ENCODE measurements around the gene TOM1. TPM values are rescaled to one million over a fixed set of nuclear protein-coding genes. Genes with fewer than 3 reads are reported as not detected.
A peak's percentile ranks its signal among the peaks of the same experiment; 100 is the strongest.

Gene TOM1
- total and polyA plus RNA-seq, 9 donors = 16.9 to 48.9 (median 39.1) TPM

DNA sequence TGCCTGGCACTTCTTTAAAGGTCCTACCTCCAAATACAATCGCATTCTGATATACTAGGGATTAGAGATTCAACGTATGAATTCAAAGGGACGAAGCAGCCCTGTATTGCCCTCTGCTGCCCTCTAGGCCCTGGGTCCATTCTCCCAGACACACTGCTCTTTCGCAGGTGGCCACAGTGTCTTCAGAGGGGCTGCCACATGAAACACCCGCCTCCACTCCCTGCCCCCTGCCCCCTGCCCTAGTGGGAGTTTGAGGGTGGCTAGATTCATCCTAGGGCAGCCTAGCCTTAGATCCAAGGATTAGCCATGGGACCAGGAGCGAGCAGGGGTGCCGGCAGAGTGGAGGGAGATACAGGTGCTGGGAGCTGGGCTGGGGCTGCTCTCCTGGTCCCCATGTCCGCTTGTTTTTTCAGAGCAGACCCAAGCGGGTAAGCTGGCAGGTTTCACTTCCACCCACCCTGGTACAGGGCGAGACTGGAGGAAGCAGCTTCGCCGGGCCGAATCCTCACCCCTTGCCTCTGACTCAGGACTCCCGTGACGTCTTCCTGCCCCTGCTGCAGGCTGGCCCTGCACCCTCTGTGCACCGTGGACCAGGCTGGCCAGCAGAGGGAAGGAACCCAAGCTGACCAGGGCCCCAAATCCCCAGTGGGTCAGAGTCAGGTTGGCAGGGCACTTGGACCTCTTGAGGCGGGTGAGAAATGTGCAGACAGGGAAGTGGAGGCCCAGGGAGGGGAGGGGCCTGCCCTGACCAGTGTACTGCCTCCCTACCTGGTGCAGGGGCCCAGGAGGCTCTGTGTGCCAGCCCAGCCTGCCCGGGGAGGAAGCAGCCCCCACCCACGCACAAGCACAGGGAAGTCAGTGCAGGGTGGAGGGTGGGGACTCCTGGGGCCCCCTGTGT, 52.8 kb downstream of the TOM1 start:
- peaks cover 9% of the 10 kb centered on the region for H3K4me1 ChIP-seq (ENCODE audit: insufficient read depth)
- H3K4me3 ChIP-seq = no peak overlapping the region
- intact Hi-C loops (cut with DNase I) = loop anchor here (5.0 to 10.0 kb wide), 5 partner anchors 72 to 712 kb away; no protein-coding TSS in a partner anchor
- H3K27me3 ChIP-seq = no peaks in the 10 kb centered on the region
- WGBS, 3 donors = 73 to 81% (median 76%) methylated on average over 16 to 19 of the region's 19 CpGs
- no peaks in the 10 kb centered on the region for H3K9me3 ChIP-seq
- no peaks in the 10 kb centered on the region for H3K36me3 ChIP-seq
- no peak for TF ChIP-seq POLR2A (IDR thresholded peaks at IDR 0.05)
- TF ChIP-seq EP300 (IDR thresholded peaks at IDR 0.05) = no peak
- H3K27ac ChIP-seq = no peak overlapping the region
- DNase-seq = peak in 1 of 5 donors; percentile 35

DNA sequence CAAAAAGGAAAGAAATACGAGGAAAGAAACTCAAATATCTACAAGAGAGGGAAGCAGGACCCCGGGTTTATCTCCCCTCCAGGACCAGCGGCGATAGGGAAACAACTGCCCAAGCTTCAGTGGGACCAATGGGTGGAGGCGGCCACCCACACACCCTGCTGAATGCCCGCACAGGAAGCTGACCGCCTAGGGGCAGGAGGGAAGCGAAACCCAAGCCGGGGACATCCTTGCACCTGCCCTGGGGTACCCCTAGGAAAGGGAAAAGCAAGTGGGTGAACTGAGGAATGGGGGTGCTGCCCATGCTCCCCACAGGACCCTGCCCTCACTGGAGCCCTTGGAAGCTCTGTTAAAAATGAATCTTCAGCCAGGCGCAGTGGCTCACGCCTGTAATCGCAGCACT, 53.6 kb downstream of the TOM1 start:
- no peaks in the 10 kb centered on the region for H3K9me3 ChIP-seq
- H3K36me3 ChIP-seq = no peaks in the 10 kb centered on the region
- H3K4me3 ChIP-seq = no peak overlapping the region
- 65 to 78% (median 72%) methylated on average over 12 of the region's 12 CpGs for WGBS, 3 donors
- H3K27ac ChIP-seq = no peak overlapping the region
- intact Hi-C loops (cut with DNase I) = loop anchor here (5.0 to 10.0 kb wide), 5 partner anchors 71 to 711 kb away; no protein-coding TSS in a partner anchor
- no peaks in the 10 kb centered on the region for H3K27me3 ChIP-seq
- TF ChIP-seq POLR2A (IDR thresholded peaks at IDR 0.05) = no peak
- TF ChIP-seq EP300 (IDR thresholded peaks at IDR 0.05) = no peak
- TF ChIP-seq, protein P1, sequence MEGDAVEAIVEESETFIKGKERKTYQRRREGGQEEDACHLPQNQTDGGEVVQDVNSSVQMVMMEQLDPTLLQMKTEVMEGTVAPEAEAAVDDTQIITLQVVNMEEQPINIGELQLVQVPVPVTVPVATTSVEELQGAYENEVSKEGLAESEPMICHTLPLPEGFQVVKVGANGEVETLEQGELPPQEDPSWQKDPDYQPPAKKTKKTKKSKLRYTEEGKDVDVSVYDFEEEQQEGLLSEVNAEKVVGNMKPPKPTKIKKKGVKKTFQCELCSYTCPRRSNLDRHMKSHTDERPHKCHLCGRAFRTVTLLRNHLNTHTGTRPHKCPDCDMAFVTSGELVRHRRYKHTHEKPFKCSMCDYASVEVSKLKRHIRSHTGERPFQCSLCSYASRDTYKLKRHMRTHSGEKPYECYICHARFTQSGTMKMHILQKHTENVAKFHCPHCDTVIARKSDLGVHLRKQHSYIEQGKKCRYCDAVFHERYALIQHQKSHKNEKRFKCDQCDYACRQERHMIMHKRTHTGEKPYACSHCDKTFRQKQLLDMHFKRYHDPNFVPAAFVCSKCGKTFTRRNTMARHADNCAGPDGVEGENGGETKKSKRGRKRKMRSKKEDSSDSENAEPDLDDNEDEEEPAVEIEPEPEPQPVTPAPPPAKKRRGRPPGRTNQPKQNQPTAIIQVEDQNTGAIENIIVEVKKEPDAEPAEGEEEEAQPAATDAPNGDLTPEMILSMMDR (IDR thresholded peaks at IDR 0.05) = no peak
- peak in 1 of 5 donors; percentile 21 for DNase-seq
- H3K4me1 ChIP-seq (ENCODE audit: insufficient read depth) = peaks cover 9% of the 10 kb centered on the region

DNA sequence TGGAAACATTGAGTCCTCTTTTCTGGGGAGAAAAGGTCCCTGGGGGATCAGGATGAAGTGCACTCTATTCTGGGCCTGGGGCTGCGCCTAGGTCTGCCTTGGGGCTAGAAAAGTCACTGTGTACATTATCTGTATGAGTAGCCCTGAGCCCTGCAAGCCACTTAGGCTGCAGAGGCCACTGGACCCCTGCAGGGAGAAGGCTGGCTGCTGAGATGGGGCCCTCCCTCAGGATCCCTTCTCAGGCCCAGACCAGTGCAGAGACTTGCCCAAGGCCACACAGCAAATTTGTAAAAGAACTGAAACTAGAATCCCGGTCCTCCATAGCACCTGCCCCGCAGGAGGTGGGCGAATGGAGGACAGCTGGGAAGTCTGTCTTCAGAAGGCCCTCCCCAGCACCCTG, 54.4 kb downstream of the TOM1 start:
- Histone ChIP-seq H3K27me3 (no peaks in the 10 kb centered on the region), H3K27ac (no peak overlapping the region), H3K4me3 (no peak overlapping the region), H3K9me3 (no peaks in the 10 kb centered on the region), H3K36me3 (no peaks in the 10 kb centered on the region), H3K4me1 (ENCODE audit: insufficient read depth) (peaks cover 9% of the 10 kb centered on the region)
- no peak for TF ChIP-seq EP300 (IDR thresholded peaks at IDR 0.05)
- TF ChIP-seq POLR2A (IDR thresholded peaks at IDR 0.05) = no peak
- TF ChIP-seq, protein P1 (IDR thresholded peaks at IDR 0.05) = no peak
- 84 to 93% (median 85%) methylated on average over 4 of the region's 4 CpGs for WGBS, 3 donors
- DNase-seq = peak in 1 of 5 donors; percentile 11
- intact Hi-C loops (cut with DNase I) = loop anchor here (5.0 to 10.0 kb wide), 5 partner anchors 71 to 711 kb away; no protein-coding TSS in a partner anchor

DNA sequence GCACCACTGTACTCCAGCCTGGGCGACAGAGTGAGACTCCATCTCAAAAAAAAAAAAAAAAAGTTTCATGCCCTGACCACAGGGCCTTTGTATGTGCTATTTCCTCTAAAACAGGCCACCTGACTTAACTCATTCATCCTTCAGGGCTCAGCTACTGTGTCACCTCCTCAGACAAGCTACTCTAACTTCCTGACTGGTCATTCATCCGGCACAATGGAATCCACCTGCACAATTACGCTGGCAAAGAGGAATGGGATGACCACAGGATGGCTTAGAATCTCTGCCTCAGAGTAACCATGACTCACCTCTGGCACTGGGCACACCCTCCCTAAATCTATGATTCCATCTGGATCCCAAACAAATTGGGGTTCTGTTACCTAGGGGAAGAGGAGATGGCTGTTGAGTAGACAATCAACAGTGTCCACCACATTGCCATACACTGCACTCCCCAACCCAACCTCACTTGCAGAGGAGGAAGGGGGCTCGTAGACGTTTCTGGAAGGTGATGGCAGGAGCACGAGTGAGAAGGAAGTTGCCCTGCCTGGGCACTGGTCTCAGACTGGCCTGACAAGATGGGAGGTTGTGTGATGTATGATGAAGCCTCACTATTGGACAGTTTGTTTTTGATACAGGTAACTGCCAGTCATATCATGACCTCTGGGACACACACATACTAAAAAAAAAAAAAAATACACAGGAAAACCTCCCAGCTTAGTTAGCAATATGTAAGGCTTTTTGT, 58.4 kb downstream of the TOM1 start:
- WGBS, 3 donors = 69 to 79% (median 71%) methylated on average over 6 of the region's 6 CpGs
- TF ChIP-seq EP300 (IDR thresholded peaks at IDR 0.05) (no peak), POLR2A (IDR thresholded peaks at IDR 0.05) (no peak)

DNA sequence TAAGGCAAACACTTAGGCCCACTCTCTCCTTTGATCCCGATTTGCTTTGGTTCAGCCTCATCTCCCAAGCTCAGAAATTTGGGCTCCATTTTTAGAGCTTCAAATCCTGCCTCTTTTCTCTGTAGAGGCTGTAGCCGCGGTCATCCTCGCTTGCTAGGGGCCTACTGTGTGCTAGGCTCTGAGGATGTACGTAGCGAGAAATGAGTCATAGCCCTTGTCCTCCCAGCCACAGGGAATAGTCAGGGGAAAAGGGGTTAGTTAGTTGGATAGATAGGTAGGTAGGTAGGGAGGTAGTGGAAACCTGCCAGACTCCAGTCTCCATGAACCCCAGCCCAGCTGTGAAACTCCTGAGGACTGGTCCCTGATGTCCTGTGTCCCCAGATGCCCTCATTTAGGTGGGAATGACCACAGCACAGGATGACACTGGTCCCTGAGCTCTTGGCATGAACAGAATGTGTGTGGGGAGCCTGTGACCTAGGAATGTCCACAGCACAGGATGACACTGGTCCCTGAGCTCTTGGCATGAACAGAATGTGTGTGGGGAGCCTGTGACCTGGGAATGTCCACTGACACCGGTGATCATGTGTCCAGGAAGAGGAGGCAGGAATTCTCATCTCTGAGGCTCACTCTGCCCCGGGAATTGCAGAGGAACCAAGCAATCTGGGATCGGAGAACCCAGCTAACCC, 59.8 kb downstream of the TOM1 start:
- WGBS, 3 donors = 84 to 89% (median 87%) methylated on average over 9 of the region's 9 CpGs

More for the DNA sequence above, 58.4 kb downstream of the TOM1 start:
- no peaks in the 10 kb centered on the region for H3K9me3 ChIP-seq
- H3K4me1 ChIP-seq (ENCODE audit: insufficient read depth) = no peaks in the 10 kb centered on the region
- no peaks in the 10 kb centered on the region for H3K27me3 ChIP-seq
- intact Hi-C loops (cut with DNase I) = loop anchor here in 2 of 4 donors (10.0 kb wide), 3 partner anchors 67 to 707 kb away; no protein-coding TSS in a partner anchor
- H3K36me3 ChIP-seq = no peaks in the 10 kb centered on the region
- no peak overlapping the region for H3K27ac ChIP-seq
- DNase-seq = no peak
- H3K4me3 ChIP-seq = no peak overlapping the region

More for the DNA sequence above, 59.8 kb downstream of the TOM1 start:
- intact Hi-C loops (cut with DNase I) = loop anchor here in 2 of 4 donors (10.0 kb wide), 3 partner anchors 65 to 705 kb away; no protein-coding TSS in a partner anchor
- no peaks in the 10 kb centered on the region for H3K9me3 ChIP-seq
- TF ChIP-seq, protein P1 (IDR thresholded peaks at IDR 0.05) = no peak
- TF ChIP-seq EP300 (IDR thresholded peaks at IDR 0.05) = no peak
- TF ChIP-seq POLR2A (IDR thresholded peaks at IDR 0.05) = no peak
- no peak overlapping the region for H3K4me3 ChIP-seq
- no peaks in the 10 kb centered on the region for H3K4me1 ChIP-seq (ENCODE audit: insufficient read depth)
- no peak for DNase-seq
- no peaks in the 10 kb centered on the region for H3K27me3 ChIP-seq
- no peaks in the 10 kb centered on the region for H3K36me3 ChIP-seq
- H3K27ac ChIP-seq = no peak overlapping the region

Measured in ovary (tissue), 9 donors.